ENCODE results near the gene ZDHHC6. TPM values are rescaled to one million over a fixed set of nuclear protein-coding genes. Genes with fewer than 3 reads are reported as not detected.

The ZDHHC6 gene
- total RNA-seq, 2 donors from 2014 or later: 12.2 to 14.5 TPM

DNA sequence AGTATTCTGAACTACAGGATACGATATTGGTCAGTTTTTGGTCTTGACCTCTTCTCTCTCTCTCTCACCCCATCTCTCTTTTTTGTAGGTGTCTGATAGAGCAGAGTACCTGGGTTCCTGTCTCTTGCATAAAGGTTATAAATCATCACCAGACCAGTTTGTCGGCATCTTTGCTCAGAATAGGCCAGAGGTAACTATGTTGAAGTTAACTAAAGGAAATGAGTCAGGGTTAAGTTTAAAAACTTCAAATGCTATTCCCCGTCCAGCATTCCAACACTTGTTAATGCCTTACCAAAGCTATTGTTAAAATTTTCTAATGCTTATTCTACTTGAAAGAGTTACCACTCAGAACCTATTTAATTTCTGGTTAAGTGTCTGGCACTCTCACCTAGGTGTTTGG is 42.1 kb downstream of the ZDHHC6 start:
- TF ChIP-seq, protein P1, sequence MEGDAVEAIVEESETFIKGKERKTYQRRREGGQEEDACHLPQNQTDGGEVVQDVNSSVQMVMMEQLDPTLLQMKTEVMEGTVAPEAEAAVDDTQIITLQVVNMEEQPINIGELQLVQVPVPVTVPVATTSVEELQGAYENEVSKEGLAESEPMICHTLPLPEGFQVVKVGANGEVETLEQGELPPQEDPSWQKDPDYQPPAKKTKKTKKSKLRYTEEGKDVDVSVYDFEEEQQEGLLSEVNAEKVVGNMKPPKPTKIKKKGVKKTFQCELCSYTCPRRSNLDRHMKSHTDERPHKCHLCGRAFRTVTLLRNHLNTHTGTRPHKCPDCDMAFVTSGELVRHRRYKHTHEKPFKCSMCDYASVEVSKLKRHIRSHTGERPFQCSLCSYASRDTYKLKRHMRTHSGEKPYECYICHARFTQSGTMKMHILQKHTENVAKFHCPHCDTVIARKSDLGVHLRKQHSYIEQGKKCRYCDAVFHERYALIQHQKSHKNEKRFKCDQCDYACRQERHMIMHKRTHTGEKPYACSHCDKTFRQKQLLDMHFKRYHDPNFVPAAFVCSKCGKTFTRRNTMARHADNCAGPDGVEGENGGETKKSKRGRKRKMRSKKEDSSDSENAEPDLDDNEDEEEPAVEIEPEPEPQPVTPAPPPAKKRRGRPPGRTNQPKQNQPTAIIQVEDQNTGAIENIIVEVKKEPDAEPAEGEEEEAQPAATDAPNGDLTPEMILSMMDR (IDR thresholded peaks at IDR 0.05): no peak
- TF ChIP-seq POLR2A (IDR thresholded peaks at IDR 0.05): no peak
- DNase-seq (no peak), ATAC-seq (no peak)
- H3K27ac ChIP-seq: no peak overlapping the region
- intact Hi-C loops (cut with DNase I): no loop called here
- H3K4me3 ChIP-seq: no peak overlapping the region
- H3K27me3 ChIP-seq: no peaks in the 10 kb centered on the region
- H3K9me3 ChIP-seq: no peaks in the 10 kb centered on the region
- H3K36me3 ChIP-seq (replicated peaks in 1 of 2; ENCODE audit: insufficient read depth in 1 of 2, low read depth in 2 of 2): no peaks in the 10 kb centered on the region
- 66 to 73% methylated on average over 3 of the region's 3 CpGs for WGBS, 2 donors
- no peaks in the 10 kb centered on the region for H3K4me1 ChIP-seq

DNA sequence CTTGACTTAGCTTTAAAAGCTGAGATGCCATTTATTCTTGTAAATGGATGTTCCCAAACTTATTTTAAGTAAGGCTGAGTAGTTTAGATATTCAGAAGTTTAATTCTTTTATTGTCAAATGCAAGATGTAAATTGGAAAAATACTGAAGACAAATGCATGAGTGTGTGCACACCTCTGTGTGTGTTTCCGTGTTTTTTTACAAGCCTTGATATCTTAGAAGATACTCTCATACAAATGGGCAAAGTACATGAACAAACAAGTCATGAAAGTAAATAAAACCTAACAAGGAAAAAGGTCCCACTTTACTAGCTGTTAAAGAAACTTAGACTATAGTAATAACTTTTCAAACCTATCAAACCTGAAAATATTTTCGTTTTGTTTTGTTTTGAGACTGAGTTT is 43.8 kb downstream of the ZDHHC6 start:
- H3K36me3 ChIP-seq (replicated peaks in 1 of 2; ENCODE audit: insufficient read depth in 1 of 2, low read depth in 2 of 2): no peaks in the 10 kb centered on the region
- TF ChIP-seq, protein P1 (IDR thresholded peaks at IDR 0.05): no peak
- no peak for TF ChIP-seq POLR2A (IDR thresholded peaks at IDR 0.05)

DNA sequence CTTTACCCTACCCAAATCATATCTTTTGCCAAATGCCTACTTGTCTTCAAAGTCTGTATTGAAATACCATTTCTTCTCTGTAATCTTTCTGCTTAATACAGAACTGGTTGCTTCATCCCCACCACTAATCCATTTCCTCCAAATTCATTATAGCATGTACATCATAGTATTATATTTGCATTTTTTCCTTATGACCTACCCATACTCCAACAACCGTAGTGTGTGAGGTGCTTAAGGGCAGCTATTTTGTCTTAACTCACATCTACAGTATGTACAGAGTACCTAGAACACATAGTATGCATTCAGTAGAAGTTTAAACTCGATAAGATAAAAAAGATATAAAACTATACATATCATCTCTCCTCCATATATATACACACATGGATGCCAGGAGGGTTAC is 49.1 kb downstream of the ZDHHC6 start:
- Histone ChIP-seq H3K4me1 (no peaks in the 10 kb centered on the region), H3K4me3 (no peak overlapping the region), H3K27ac (no peak overlapping the region), H3K36me3 (replicated peaks in 1 of 2; ENCODE audit: insufficient read depth in 1 of 2, low read depth in 2 of 2) (no peaks in the 10 kb centered on the region), H3K27me3 (no peaks in the 10 kb centered on the region), H3K9me3 (no peaks in the 10 kb centered on the region)
- DNase-seq: no peak
- 74 to 77% methylated on average over 2 of the region's 2 CpGs for WGBS, 2 donors
- ATAC-seq: no peak
- intact Hi-C loops (cut with DNase I): no loop called here
- TF ChIP-seq, protein P1 (IDR thresholded peaks at IDR 0.05): no peak
- no peak for TF ChIP-seq POLR2A (IDR thresholded peaks at IDR 0.05)

More for the DNA sequence above, 43.8 kb downstream of the ZDHHC6 start:
- intact Hi-C loops (cut with DNase I): no loop called here
- WGBS, 2 donors: 37 to 54% methylated on average over 2 of the region's 2 CpGs
- Histone ChIP-seq H3K9me3 (no peaks in the 10 kb centered on the region), H3K4me1 (no peaks in the 10 kb centered on the region), H3K4me3 (no peak overlapping the region), H3K27ac (no peak overlapping the region), H3K27me3 (no peaks in the 10 kb centered on the region)
- DNase-seq (no peak), ATAC-seq (no peak)

DNA sequence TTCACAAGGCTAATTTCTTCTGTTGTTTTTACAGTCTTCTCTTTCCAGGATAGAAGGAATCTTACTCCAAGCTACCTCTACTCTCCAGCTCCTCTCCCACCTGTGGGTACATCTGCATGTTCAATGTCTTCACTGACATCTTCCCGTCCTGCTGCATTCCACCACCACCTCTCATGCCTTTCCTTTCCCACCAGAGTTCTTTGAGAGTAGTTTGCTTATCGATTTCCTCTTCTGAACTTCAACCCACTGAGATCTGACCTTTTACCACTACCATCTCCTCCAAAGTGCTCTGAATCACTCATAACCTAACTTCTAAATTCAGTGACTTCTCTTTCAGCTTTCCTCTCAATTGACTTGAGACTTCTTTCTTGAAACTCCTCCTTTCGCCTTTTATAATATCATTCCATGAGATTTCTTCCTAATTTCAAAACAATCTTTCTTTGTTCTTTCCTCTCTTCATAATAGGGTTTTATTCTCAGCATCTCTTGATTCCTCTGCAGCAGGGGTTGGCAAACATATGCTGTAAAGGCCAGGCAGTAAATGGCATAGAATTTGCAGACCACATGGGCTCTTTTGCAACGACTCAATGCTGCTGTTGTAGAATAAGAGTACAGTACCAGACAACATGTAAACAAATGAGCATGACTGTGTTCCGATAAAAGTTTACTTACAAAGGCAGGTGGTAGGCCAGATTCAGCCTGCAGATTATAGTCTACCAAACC is 50.7 kb downstream of the ZDHHC6 start:
- 53 to 56% methylated on average over 5 of the region's 5 CpGs for WGBS, 2 donors
- Histone ChIP-seq H3K27me3 (no peaks in the 10 kb centered on the region), H3K4me1 (no peaks in the 10 kb centered on the region), H3K27ac (no peak overlapping the region), H3K36me3 (replicated peaks in 1 of 2; ENCODE audit: insufficient read depth in 1 of 2, low read depth in 2 of 2) (no peaks in the 10 kb centered on the region), H3K4me3 (no peak overlapping the region), H3K9me3 (no peaks in the 10 kb centered on the region)
- no peak for ATAC-seq
- TF ChIP-seq, protein P1 (IDR thresholded peaks at IDR 0.05): no peak
- no peak for TF ChIP-seq POLR2A (IDR thresholded peaks at IDR 0.05)
- intact Hi-C loops (cut with DNase I): no loop called here
- no peak for DNase-seq

DNA sequence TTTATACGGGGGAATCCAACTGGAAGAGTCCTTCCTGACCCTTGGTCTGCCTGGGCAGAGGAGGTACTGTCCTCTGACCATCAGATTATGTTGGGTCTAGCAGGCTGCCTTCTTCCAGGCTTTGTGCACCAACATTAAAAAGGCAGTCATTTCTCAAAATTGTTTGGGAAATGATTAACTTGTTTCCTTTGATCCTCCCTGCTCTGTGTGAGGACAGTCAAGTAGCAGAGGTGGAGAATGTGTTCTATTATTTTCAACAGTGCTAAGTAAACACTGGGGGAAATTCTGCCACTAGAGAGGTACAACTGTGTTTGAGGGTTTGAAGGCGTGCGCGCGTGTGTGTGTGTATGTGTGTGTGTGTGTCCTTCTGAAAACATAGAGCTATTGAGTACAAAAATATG is 52.2 kb downstream of the ZDHHC6 start:
- intact Hi-C loops (cut with DNase I): no loop called here
- no peaks in the 10 kb centered on the region for H3K27me3 ChIP-seq
- H3K36me3 ChIP-seq (replicated peaks in 1 of 2; ENCODE audit: insufficient read depth in 1 of 2, low read depth in 2 of 2): no peaks in the 10 kb centered on the region
- no peaks in the 10 kb centered on the region for H3K4me1 ChIP-seq
- DNase-seq (no peak), ATAC-seq (no peak)
- H3K9me3 ChIP-seq: no peaks in the 10 kb centered on the region
- 23 to 28% methylated on average over 5 of the region's 5 CpGs for WGBS, 2 donors
- no peak overlapping the region for H3K4me3 ChIP-seq
- TF ChIP-seq POLR2A (IDR thresholded peaks at IDR 0.05): no peak
- TF ChIP-seq, protein P1 (IDR thresholded peaks at IDR 0.05): no peak
- no peak overlapping the region for H3K27ac ChIP-seq
